ENCODE measurements around the gene USP36. TPM values are rescaled to one million over a fixed set of nuclear protein-coding genes. Genes with fewer than 3 reads are reported as not detected.

USP36 gene
- total and polyA plus RNA-seq, 8 donors, result 29.2 to 53.7 (median 45.0) TPM

DNA sequence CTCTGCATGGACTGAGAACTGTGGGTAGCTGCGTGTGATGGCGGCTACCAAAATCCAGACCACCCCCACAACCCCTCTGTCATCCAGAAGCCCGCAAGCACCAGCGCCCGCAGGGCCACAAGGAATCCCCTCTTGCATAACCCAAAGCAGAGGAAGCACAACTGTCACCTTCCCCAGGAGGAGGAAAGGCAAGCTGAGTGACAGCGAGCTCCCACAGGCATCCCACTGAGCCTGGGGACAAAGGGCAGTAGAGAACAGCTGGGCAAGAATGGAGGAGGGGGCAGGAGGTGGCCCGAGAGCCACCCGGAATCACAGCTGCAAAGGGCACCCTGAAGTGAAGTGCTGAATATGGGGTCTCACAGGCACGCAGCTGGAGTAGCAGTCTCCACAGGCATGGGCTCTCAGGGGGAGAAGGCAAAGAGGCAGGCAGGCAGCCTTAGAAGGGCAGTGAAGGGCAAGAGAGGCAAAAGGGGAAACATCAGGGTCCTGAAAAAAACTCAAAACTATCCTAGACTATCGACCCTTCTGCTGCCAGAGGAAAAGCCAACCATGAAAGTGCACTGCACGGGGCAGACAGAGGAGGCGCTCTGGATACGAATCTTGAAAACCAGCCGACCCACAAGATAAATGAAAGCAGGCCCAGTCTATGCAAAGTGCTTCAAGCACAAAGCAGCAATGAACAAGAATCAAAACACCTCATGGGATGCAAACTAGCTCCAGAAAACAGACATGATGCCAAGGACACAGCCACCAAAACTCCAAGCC is 17.1 kb downstream of the USP36 start:
- Histone ChIP-seq H3K4me3 (no peak overlapping the region), H3K36me3 (peaks cover 0 to 100% of the 10 kb centered on the region in 2 donors), H3K27me3 (no peaks in the 10 kb centered on the region), H3K27ac (no peak overlapping the region), H3K9me3 (no peaks in the 10 kb centered on the region), H3K4me1 (peaks cover 0 to 34% of the 10 kb centered on the region in 2 donors)
- intact Hi-C loops (cut with DNase I), result no loop called here
- TF ChIP-seq, protein P1, sequence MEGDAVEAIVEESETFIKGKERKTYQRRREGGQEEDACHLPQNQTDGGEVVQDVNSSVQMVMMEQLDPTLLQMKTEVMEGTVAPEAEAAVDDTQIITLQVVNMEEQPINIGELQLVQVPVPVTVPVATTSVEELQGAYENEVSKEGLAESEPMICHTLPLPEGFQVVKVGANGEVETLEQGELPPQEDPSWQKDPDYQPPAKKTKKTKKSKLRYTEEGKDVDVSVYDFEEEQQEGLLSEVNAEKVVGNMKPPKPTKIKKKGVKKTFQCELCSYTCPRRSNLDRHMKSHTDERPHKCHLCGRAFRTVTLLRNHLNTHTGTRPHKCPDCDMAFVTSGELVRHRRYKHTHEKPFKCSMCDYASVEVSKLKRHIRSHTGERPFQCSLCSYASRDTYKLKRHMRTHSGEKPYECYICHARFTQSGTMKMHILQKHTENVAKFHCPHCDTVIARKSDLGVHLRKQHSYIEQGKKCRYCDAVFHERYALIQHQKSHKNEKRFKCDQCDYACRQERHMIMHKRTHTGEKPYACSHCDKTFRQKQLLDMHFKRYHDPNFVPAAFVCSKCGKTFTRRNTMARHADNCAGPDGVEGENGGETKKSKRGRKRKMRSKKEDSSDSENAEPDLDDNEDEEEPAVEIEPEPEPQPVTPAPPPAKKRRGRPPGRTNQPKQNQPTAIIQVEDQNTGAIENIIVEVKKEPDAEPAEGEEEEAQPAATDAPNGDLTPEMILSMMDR (IDR thresholded peaks at IDR 0.05), result no peak
- DNase-seq (no peak), ATAC-seq (no peak)

DNA sequence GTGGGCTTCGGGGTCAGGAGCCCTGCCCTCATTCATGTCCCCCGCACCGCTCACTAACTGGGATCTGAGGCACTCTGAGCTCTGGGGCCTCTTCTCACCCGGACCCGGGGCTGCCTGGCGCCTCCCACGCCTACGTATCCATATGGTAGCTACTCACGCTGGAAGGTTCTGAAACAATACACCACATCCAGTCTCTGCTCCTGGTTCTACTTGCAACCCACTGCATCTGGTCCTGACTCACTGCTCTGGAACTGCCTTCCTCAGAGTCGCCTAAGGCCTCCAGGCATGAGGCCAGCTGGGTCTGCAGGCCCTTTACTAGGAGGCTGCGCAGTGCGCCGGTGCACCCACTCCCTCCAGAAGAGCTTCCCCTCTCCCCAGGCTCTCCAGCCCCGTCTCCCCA is 18.1 kb downstream of the USP36 start:
- ATAC-seq (no peak), DNase-seq (no peak)
- no peak overlapping the region for H3K27ac ChIP-seq
- peaks cover 0 to 33% of the 10 kb centered on the region in 2 donors for H3K4me1 ChIP-seq
- TF ChIP-seq, protein P1 (IDR thresholded peaks at IDR 0.05), result no peak
- peaks cover 0 to 100% of the 10 kb centered on the region in 2 donors for H3K36me3 ChIP-seq
- no peak overlapping the region for H3K4me3 ChIP-seq
- H3K27me3 ChIP-seq, result no peaks in the 10 kb centered on the region
- no peaks in the 10 kb centered on the region for H3K9me3 ChIP-seq
- intact Hi-C loops (cut with DNase I), result no loop called here

DNA sequence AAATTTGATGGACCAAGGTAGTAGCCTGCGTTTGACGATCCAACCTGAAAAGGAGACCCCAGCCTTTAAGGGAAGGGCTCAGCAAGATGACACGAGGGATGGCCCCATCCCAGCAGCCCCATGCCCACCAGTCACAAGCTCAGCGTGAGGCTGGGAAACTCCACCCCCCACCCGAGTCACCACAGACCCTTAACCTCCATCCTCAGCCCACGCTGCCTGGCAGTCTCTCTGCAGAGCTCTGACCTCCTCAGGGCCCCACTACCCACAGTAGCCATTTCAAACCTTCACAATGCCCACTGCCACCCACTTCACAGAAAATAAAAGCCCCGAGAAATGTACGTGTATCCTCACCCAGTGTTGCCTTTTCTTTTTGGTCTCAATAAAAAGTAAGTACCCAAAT is 18.7 kb downstream of the USP36 start:
- no peak overlapping the region for H3K27ac ChIP-seq
- intact Hi-C loops (cut with DNase I), result no loop called here
- TF ChIP-seq, protein P1 (IDR thresholded peaks at IDR 0.05), result no peak

DNA sequence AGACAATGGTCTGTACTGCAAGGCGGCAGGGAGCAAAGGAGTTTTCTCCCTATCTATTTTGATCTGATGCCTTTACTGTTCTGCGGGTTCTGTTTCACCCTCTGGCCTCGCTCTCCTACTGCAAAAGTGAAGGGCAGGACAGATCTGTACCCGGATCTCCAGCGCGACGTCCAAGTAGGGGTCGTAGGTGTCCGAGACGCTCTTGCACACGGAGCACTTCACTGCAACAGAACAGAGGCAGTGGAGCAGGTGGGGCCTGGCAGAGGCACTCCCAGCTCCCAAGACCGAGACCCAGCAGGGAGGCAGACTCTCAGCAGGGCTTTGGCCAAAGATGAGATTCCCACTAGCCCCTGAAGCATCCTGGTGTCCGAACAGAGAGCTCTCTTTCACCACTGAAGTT is 19.8 kb downstream of the USP36 start:
- no peak overlapping the region for H3K27ac ChIP-seq
- DNase-seq (no peak), ATAC-seq (no peak)
- peaks cover 0 to 16% of the 10 kb centered on the region in 2 donors for H3K4me1 ChIP-seq
- intact Hi-C loops (cut with DNase I), result no loop called here
- TF ChIP-seq, protein P1 (IDR thresholded peaks at IDR 0.05), result no peak
- no peaks in the 10 kb centered on the region for H3K27me3 ChIP-seq
- H3K36me3 ChIP-seq, result peaks cover 0 to 100% of the 10 kb centered on the region in 2 donors
- no peaks in the 10 kb centered on the region for H3K9me3 ChIP-seq
- no peak overlapping the region for H3K4me3 ChIP-seq

More for the DNA sequence above, 18.7 kb downstream of the USP36 start:
- no peak overlapping the region for H3K4me3 ChIP-seq
- peaks cover 0 to 100% of the 10 kb centered on the region in 2 donors for H3K36me3 ChIP-seq
- peaks cover 0 to 27% of the 10 kb centered on the region in 2 donors for H3K4me1 ChIP-seq
- DNase-seq, result no peak
- H3K27me3 ChIP-seq, result no peaks in the 10 kb centered on the region
- ATAC-seq, result no peak
- H3K9me3 ChIP-seq, result no peaks in the 10 kb centered on the region

DNA sequence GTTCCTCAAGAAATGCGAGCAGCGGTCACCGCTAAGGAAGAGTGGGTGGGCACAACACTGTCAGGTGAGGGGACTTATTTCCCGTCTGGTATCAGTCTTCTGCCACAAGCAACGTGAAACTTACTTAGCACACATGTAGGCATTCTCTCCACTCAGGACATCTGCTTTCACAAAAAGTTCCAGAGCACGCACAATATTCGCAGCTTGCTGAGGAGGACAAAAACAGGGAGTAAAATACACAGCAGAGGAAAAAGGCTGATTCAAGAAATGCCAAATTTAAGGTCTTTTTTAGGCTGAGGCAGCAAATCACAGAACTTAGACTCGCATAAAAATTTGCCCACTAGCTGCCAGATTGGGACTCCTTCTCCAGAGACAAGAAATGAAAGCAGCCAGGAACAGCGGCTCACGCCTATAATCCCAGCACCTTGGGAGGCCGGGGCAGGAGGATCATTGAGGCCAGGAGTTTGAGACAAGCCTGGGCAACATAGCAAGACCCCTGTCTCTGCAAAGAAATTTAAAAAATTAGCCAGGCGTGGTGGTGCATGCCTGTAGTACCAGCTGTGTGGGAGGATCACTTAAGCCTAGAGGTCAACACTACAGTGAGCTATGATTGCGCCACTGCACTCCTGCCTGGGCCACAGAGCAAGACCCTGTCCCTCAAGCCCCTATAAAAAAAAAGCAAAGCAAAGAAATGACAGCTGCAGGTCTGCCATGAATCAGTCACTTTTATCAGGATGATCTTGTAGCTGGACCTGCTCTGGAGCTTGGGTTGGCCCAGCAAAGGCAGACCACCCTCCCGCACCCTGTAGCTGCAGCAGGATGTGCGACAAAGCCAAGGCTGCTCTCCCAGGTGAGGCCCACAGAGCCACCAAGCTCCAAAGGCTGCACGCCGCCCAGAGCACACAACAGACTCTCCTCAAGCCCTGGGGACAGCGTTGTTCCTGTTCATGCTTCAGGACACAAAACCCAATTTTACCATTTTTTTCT is 20.5 kb downstream of the USP36 start:
- H3K4me1 ChIP-seq, result peaks cover 0 to 13% of the 10 kb centered on the region in 2 donors
- TF ChIP-seq, protein P1 (IDR thresholded peaks at IDR 0.05), result no peak
- H3K27me3 ChIP-seq, result no peaks in the 10 kb centered on the region
- H3K4me3 ChIP-seq, result no peak overlapping the region
- no peak for DNase-seq
- intact Hi-C loops (cut with DNase I), result no loop called here
- H3K9me3 ChIP-seq, result no peaks in the 10 kb centered on the region
- ATAC-seq, result no peak
- peaks cover 0 to 100% of the 10 kb centered on the region in 2 donors for H3K36me3 ChIP-seq
- peak overlapping the region in 1 of 2 donors; percentile 59 for H3K27ac ChIP-seq

Data from left lung (tissue), 10 donors.